Epithelial cell of proximal tubule (primary cell): Measurements from ENCODE around the gene PRUNE1. TPM values are rescaled to one million over a fixed set of nuclear protein-coding genes. Genes with fewer than 3 reads are reported as not detected.
A peak's percentile ranks its signal among the peaks of the same experiment; 100 is the strongest.

Source experiments
- DNase-seq: peaks from one replicate; pipeline ENCODE4 v3.0.0-alpha.2; 2011; ENCODE audit warnings: low read depth
- H3K4me3 ChIP-seq: 2 replicates; pipeline ENCODE4 v1.5.1; 2011; ENCODE audit warnings: low read depth, mild to moderate bottlenecking, low read length
- CTCF ChIP-seq: conservative IDR thresholded peaks from 2 replicates; pipeline ENCODE4 v1.5.1; 2012; ENCODE audit warnings: low read depth, mild to moderate bottlenecking, low read length
- total RNA-seq: library from RNA; depleted of rRNA; stranded (reverse); fragments of >200 nt; gene quantifications from 2 replicates; pipeline ENCODE4 v1.2.3, GENCODE V29; 2015

PRUNE1 gene
- total RNA-seq, 1 donor from 2014 or later: 14.8 TPM

GRCh38 chr1:151012684-151013471 lies 4.6 kb downstream of the PRUNE1 start:
- DNase-seq: no peak
- H3K4me3 ChIP-seq: no peak overlapping the region
- TF ChIP-seq CTCF: no peak

GRCh38 chr1:151013518-151013917 lies 5.3 kb downstream of the PRUNE1 start:
- no peak for TF ChIP-seq CTCF
- no peak for DNase-seq
- no peak overlapping the region for H3K4me3 ChIP-seq

GRCh38 chr1:151024540-151025146 lies 16.4 kb downstream of the PRUNE1 start:
- no peak overlapping the region for H3K4me3 ChIP-seq
- peak; percentile 95 for TF ChIP-seq CTCF
- DNase-seq: no peak

- DNase-seq: no peak
- no peak for TF ChIP-seq CTCF
- no peak overlapping the region for H3K4me3 ChIP-seq
Observed at GRCh38 chr1:151026460-151026859, 18.2 kb downstream of the PRUNE1 start.

- no peak for TF ChIP-seq CTCF
- no peak for DNase-seq
- H3K4me3 ChIP-seq: no peak overlapping the region
Observed at GRCh38 chr1:151032164-151032563, 23.9 kb downstream of the PRUNE1 start.

- no peak overlapping the region for H3K4me3 ChIP-seq
- no peak for TF ChIP-seq CTCF
- DNase-seq: no peak
Observed at GRCh38 chr1:151035167-151035566, 26.9 kb downstream of the PRUNE1 start.
